ENCODE results near the gene ACOT2.
"Not testable (repeated sequence)": the region's sequence is repeated elsewhere in the genome, so short reads cannot be mapped to it uniquely, and the experiment has no call there.

The ACOT2 gene

GRCh38 chr14:73576391-73576790 lies 7.4 kb downstream of the ACOT2 start:
- no peak for TF ChIP-seq CTCF (conservative IDR thresholded peaks at IDR 0.05)
- H3K27ac ChIP-seq, result no peak overlapping the region

- H3K27ac ChIP-seq, result not testable (repeated sequence)
These were observed 8.2 kb downstream of the ACOT2 start for GRCh38 chr14:73577214-73577613.

- not testable (repeated sequence) for H3K27ac ChIP-seq
These were observed 13.3 kb downstream of the ACOT2 start for GRCh38 chr14:73582102-73582979.

- no peak overlapping the region for H3K27ac ChIP-seq
- no peak for TF ChIP-seq CTCF (conservative IDR thresholded peaks at IDR 0.05)
These were observed 19.7 kb downstream of the ACOT2 start for GRCh38 chr14:73588695-73589094.

- no peak for TF ChIP-seq CTCF (conservative IDR thresholded peaks at IDR 0.05)
- no peak overlapping the region for H3K27ac ChIP-seq
These were observed 20.1 kb downstream of the ACOT2 start for GRCh38 chr14:73589116-73589515.

GRCh38 chr14:73590673-73591004 lies 21.6 kb downstream of the ACOT2 start:
- not testable (repeated sequence) for H3K27ac ChIP-seq

- TF ChIP-seq CTCF (conservative IDR thresholded peaks at IDR 0.05), result peak; percentile 44
- peak within 1 kb of the TSS; percentile 75 for H3K27ac ChIP-seq
These were observed 22.9 kb downstream of the ACOT2 start, which contains the start of gene ACOT4 for GRCh38 chr14:73591690-73592449. TSS of gene ACOT4 (plus strand) at chr14:73591873. CDS start at chr14:73591960, 87 bp downstream.

GRCh38 chr14:73594491-73594890 lies 25.5 kb downstream of the ACOT2 start:
- no peak overlapping the region for H3K27ac ChIP-seq
- no peak for TF ChIP-seq CTCF (conservative IDR thresholded peaks at IDR 0.05)

GRCh38 chr14:73599499-73599898 lies 30.5 kb downstream of the ACOT2 start:
- TF ChIP-seq CTCF (conservative IDR thresholded peaks at IDR 0.05), result no peak
- no peak overlapping the region for H3K27ac ChIP-seq

Data from VCaP (cell line).